ENCODE results near the gene ARL14EPL. TPM values are rescaled to one million over a fixed set of nuclear protein-coding genes. Genes with fewer than 3 reads are reported as not detected.

The ARL14EPL gene
- total RNA-seq, 1 donor from 2014 or later: not detected

- no peak for FAIRE-seq
- H3K4me3 ChIP-seq (ENCODE audit: low read depth, low read length): no peak overlapping the region
- no peaks in the 10 kb centered on the region for H3K27me3 ChIP-seq (ENCODE audit: control insufficient read depth, insufficient read depth, low read length)
- TF ChIP-seq CTCF (IDR thresholded peaks at IDR 0.05; ENCODE audit: insufficient read depth, low read length, severe bottlenecking): no peak
- H3K36me3 ChIP-seq (ENCODE audit: control insufficient read depth, insufficient read depth, low read length): no peaks in the 10 kb centered on the region
- no peak for DNase-seq (ENCODE audit: low read depth)
These were observed 36.9 kb upstream of the ARL14EPL start for GRCh38 chr5:115995351-115995750.

DNA sequence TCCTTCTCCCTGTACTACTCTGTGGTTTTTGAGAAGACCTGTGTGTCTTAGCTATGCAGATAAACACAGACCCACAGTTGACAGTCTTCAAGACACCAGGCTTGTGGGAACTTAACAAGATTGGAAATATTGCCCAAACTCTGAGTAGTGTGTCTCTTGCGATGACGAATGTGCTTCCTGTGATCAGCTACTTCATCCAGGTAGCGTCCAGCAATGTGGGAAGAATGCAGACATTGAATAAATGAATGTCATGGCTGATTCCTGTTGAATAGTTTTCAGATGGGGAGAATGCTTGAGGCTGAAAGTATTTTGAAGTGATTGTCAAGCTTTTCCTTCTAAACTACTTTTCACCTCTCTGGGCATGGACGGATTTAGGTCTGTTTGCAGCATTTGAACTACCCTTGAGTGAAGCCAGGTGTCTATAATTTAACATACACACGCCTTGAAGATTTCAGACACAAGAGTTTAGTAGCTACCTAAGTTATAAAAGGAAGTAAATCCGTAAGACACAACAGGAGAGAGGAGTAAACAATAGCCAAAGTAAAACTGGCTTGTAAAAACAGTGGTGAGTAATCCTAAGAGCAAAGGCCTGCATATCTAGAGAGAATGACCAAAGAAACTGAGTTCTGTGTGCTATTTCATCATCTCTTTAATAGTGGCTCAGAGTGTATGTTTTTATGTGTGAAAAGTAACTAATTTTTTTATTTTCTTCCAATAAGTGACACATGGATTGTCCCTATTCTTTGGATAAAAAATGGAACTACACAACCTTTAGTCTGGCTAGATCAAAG is 30.0 kb upstream of the ARL14EPL start:
- Histone ChIP-seq H3K36me3 (ENCODE audit: control insufficient read depth, insufficient read depth, low read length) (no peaks in the 10 kb centered on the region), H3K27me3 (ENCODE audit: control insufficient read depth, insufficient read depth, low read length) (no peaks in the 10 kb centered on the region), H3K4me3 (ENCODE audit: low read depth, low read length) (no peak overlapping the region)
- DNase-seq (ENCODE audit: low read depth): peak; percentile 14
- no peak for FAIRE-seq
- no peak for TF ChIP-seq CTCF (IDR thresholded peaks at IDR 0.05; ENCODE audit: insufficient read depth, low read length, severe bottlenecking)

DNA sequence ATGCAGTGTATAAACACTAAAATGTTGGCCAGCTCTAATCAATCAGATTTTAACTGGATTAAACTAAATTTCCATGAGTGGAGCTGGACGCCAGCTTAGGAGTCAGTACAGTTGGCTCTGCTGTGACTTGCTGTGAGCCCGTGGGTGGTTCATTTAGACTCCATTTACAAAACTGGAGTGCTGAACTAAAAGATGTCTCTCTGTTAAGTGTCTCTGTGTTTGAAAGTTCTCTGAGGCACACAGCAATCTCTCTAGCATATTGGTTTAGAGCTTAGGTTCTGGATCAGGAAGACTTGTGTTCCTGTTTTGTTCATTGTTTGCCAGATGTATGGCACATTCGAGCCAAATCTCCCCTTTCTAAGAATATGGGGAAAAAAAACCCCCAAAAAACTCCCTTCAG is 28.0 kb upstream of the ARL14EPL start:
- DNase-seq (ENCODE audit: low read depth) (no peak), FAIRE-seq (no peak)
- H3K4me3 ChIP-seq (ENCODE audit: low read depth, low read length): no peak overlapping the region
- H3K27me3 ChIP-seq (ENCODE audit: control insufficient read depth, insufficient read depth, low read length): no peaks in the 10 kb centered on the region
- no peak for TF ChIP-seq CTCF (IDR thresholded peaks at IDR 0.05; ENCODE audit: insufficient read depth, low read length, severe bottlenecking)
- no peaks in the 10 kb centered on the region for H3K36me3 ChIP-seq (ENCODE audit: control insufficient read depth, insufficient read depth, low read length)

GRCh38 chr5:116009806-116010205 is 22.5 kb upstream of the ARL14EPL start:
- no peak overlapping the region for H3K4me3 ChIP-seq (ENCODE audit: low read depth, low read length)
- no peak for FAIRE-seq
- H3K27me3 ChIP-seq (ENCODE audit: control insufficient read depth, insufficient read depth, low read length): no peaks in the 10 kb centered on the region
- DNase-seq (ENCODE audit: low read depth): no peak
- TF ChIP-seq CTCF (IDR thresholded peaks at IDR 0.05; ENCODE audit: insufficient read depth, low read length, severe bottlenecking): no peak
- no peaks in the 10 kb centered on the region for H3K36me3 ChIP-seq (ENCODE audit: control insufficient read depth, insufficient read depth, low read length)

- no peak for TF ChIP-seq CTCF (IDR thresholded peaks at IDR 0.05; ENCODE audit: insufficient read depth, low read length, severe bottlenecking)
- no peak overlapping the region for H3K4me3 ChIP-seq (ENCODE audit: low read depth, low read length)
- H3K27me3 ChIP-seq (ENCODE audit: control insufficient read depth, insufficient read depth, low read length): no peaks in the 10 kb centered on the region
- FAIRE-seq (no peak), DNase-seq (ENCODE audit: low read depth) (no peak)
- H3K36me3 ChIP-seq (ENCODE audit: control insufficient read depth, insufficient read depth, low read length): no peaks in the 10 kb centered on the region
These were observed 21.2 kb upstream of the ARL14EPL start for GRCh38 chr5:116011046-116011445.

Measured in bronchial epithelial cell (primary cell).